Mucosa of descending colon (tissue), 3 donors: ENCODE data around the gene UBTF. TPM values are rescaled to one million over a fixed set of nuclear protein-coding genes. Genes with fewer than 3 reads are reported as not detected.

Experiments used
- ATAC-seq: fragments of 200-7000 bp; cut with Tn5 transposase; one replicate; pipeline ENCODE4 v1.9.1; 2020; ENCODE audit warnings: mild to moderate bottlenecking, moderate library complexity
- DNase-seq, 3 donors: peaks; one replicate each; pipeline ENCODE4 v3.0.0-alpha.2; 2020
- H3K36me3 ChIP-seq: fragments of 200-600 bp; one replicate; pipeline ENCODE4 v1.8.0; 2021; ENCODE audit warnings: low read depth, mild to moderate bottlenecking
- H3K4me1 ChIP-seq: fragments of 200-600 bp; one replicate; pipeline ENCODE4 v1.8.0; 2021; ENCODE audit warnings: low read depth, mild to moderate bottlenecking
- H3K4me3 ChIP-seq: fragments of 200-600 bp; one replicate; pipeline ENCODE4 v1.8.0; 2021; ENCODE audit warnings: mild to moderate bottlenecking
- H3K9me3 ChIP-seq: fragments of 200-600 bp; one replicate; pipeline ENCODE4 v1.8.0; 2021; ENCODE audit warnings: mild to moderate bottlenecking
- CTCF ChIP-seq: fragments of 200-600 bp; IDR thresholded peaks from one replicate; pipeline ENCODE4 v1.8.0; 2022; ENCODE audit warnings: antibody characterized with exemption, mild to moderate bottlenecking
- intact Hi-C, 2 donors: fragments of 100-400 bp; cut with DNase I in 1 of 2; cut with micrococcal nuclease in 1 of 2; formaldehyde crosslinking; loops; one replicate each; pipeline versions ENCODE4 v1.11.0 to v1.11.1; 2022; cut with DNase I, micrococcal nuclease
- total RNA-seq, 3 donors: library from RNA; stranded (reverse); fragmentation: NEBNext Ultra II Directional in 2 of 3; extraction: Animal tissue kit (Norgen Biotek cat#: 25700) in 2 of 3; gene quantifications; one replicate each; pipeline versions ENCODE4 v1.2.1 to v1.2.4, GENCODE V29; 2021 to 2023
- donor health status: DM: no; HTN: no; CAD: no; lungs with moderate emphysema.
- donor health status: DM: no; HTN: no; CAD: no.
- donor health status: DM: no; HTN: yes; CAD: no.

Gene UBTF
- total RNA-seq, 3 donors from 2014 or later: 68.6 to 88.4 (median 73.4) TPM

DNA sequence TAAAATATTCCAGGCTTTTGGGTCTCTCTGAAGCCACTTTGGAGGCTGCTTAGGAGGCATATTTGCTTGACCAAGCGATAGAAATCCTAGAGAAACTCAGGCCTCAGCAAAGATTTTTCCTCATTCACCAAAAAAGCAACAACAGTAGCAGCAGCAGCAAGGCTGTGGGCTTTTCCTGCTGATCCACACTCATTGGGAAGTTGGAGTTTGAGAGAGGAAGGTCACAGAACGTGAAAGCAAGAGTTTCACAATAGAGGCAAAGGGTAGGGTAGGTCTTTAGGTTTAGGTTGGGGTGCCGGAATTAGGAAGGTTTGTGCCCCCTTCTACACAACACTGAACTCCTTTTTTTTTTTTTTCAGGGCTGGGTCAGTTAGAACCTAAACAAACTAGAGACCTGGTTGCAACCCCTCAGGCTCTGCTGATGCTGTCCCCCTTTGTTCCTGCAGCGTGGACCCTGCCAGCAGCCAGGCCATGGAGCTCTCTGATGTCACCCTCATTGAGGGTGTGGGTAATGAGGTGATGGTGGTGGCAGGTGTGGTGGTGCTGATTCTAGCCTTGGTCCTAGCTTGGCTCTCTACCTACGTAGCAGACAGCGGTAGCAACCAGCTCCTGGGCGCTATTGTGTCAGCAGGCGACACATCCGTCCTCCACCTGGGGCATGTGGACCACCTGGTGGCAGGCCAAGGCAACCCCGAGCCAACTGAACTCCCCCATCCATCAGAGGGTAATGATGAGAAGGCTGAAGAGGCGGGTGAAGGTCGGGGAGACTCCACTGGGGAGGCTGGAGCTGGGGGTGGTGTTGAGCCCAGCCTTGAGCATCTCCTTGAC is 30.7 kb downstream of the UBTF start:
- DNase-seq (peak in 1 of 3 donors; percentile 32), ATAC-seq (no peak)
- H3K9me3 ChIP-seq: no peaks in the 10 kb centered on the region
- no peak overlapping the region for H3K4me3 ChIP-seq
- peaks cover 31% of the 10 kb centered on the region for H3K4me1 ChIP-seq
- intact Hi-C loops: no loop called here
- no peaks in the 10 kb centered on the region for H3K36me3 ChIP-seq
- no peak for TF ChIP-seq CTCF

DNA sequence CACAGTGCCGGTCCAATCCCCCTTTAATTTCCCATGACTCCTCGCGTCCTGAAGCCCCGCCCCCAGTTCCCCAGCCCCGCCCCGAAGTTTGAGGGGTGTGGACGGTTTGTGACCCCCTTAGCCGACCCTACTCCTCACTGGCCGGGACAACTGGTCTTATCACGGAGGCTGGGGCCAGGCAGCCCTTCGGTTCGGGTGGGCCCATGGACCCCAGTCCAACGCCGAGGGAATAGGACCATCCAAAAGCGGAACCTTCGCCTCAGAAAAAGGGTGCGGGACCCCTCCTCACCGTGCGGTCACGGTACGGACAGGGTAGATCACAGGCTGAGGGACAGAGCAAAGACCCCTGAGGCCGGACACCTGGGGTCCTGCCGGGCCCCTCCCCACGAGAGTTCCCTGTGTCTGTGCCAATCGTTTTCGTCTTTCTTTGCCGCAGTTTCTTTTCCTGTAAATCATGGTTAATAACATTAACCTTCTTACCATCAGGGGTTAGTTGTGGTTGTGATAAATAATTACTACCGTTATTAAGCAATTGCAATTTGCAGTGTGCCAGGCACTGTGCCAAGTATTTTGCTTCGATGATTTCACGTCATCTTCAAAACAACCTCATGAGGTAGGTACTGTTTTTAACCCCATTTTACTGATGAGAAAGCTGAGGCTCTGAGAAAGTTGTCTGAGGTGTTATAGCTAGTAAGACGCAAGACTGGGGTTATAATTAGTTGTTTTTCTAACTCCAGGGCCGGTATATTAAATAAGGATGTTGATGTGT is 32.2 kb downstream of the UBTF start:
- Histone ChIP-seq H3K4me1 (peaks cover 22% of the 10 kb centered on the region), H3K36me3 (no peaks in the 10 kb centered on the region), H3K4me3 (peak overlapping the region; percentile 78), H3K9me3 (no peaks in the 10 kb centered on the region)
- DNase-seq (peak in 1 of 3 donors; percentile 55), ATAC-seq (peak; percentile 69)
- no peak for TF ChIP-seq CTCF
- intact Hi-C loops: no loop called here

DNA sequence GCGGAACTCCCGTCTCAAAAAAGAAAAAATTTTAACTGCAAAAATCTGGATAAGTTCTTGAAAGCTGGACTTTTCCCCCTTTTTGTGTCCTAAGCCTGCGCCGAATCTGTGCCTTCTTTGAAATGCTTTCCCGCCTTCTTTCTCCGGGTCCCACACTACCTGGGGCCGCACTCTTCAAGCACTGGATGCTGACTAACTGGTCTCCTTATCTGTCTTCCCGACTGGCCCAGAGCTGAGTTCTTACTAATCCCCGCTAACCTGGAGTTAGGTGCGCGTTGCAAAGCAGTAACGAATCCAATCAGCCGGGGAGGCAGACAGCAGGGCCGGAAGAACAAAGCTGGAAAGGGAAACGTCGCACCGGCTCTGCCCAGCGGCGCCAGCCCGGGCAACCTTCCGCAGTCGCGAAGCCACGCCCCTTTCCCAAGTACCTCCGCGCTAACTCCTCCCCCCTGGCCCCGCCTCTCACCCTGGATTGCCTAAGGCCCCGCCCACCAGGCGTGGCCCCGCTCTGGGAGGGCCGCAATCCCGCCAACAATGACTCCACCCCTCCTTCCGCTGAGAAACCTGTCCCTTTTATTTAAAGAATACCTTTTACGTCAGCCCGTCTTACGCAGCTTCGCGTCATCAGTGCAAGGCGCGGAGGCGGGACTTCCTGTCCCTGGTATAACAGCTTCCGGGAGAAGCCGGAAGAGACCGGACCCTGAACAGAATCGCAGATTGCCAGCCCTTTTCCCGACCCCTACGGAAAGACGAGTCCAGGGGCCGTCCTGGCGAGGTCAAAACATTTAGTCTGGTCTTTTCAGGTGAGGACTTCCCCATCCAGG is 33.0 kb downstream of the UBTF start, which contains the start of gene TMUB2:
TMUB2 (plus strand) TSS at position 666 of the 824 bp plus-strand sequence. CDS start 737 bp downstream, outside the sequence.
- Histone ChIP-seq H3K9me3 (no peaks in the 10 kb centered on the region), H3K4me3 (peak within 1 kb of the TSS; percentile 78), H3K36me3 (no peaks in the 10 kb centered on the region), H3K4me1 (peaks cover 16% of the 10 kb centered on the region)
- ATAC-seq (peak; percentile 98), DNase-seq (peak; percentile 99 to 100 (median 100))
- intact Hi-C loops: no loop called here
- no peak for TF ChIP-seq CTCF

GRCh38 chr17:44184212-44184810 is 35.2 kb downstream of the UBTF start:
- TF ChIP-seq CTCF: no peak
- Histone ChIP-seq H3K9me3 (no peaks in the 10 kb centered on the region), H3K36me3 (no peaks in the 10 kb centered on the region), H3K4me1 (peaks cover 16% of the 10 kb centered on the region), H3K4me3 (no peak overlapping the region)
- ATAC-seq (no peak), DNase-seq (no peak)
- intact Hi-C loops: no loop called here

GRCh38 chr17:44183024-44183423 is 36.5 kb downstream of the UBTF start:
- Histone ChIP-seq H3K36me3 (no peaks in the 10 kb centered on the region), H3K4me3 (no peak overlapping the region), H3K4me1 (peaks cover 13% of the 10 kb centered on the region), H3K9me3 (no peaks in the 10 kb centered on the region)
- ATAC-seq: no peak
- intact Hi-C loops: no loop called here
- DNase-seq: no peak
- no peak for TF ChIP-seq CTCF
